GM18508 (cell line): Measurements from ENCODE around the gene HDAC4.
"Not testable (repeated sequence)": the region's sequence is repeated elsewhere in the genome, so short reads cannot be mapped to it uniquely, and the experiment has no call there.

Experiments
- ATAC-seq: cut with Tn5 transposase; IDR thresholded peaks from one replicate; pipeline ENCODE4 v1.9.1; 2021; ENCODE audit warnings: moderate number of reproducible peaks; ENCODE audit not compliant: insufficient read depth, unreplicated experiment

The HDAC4 gene

GRCh38 chr2:239285932-239286230, 114.9 kb downstream of the HDAC4 start:
- ATAC-seq: no peak

GRCh38 chr2:239285071-239285931, 115.5 kb downstream of the HDAC4 start:
- no peak for ATAC-seq

GRCh38 chr2:239283961-239284795, 116.6 kb downstream of the HDAC4 start:
- ATAC-seq: no peak

- ATAC-seq: no peak
These were observed 117.4 kb downstream of the HDAC4 start for GRCh38 chr2:239283288-239283945.

GRCh38 chr2:239282448-239283287, 118.2 kb downstream of the HDAC4 start:
- ATAC-seq: no peak

- ATAC-seq: not testable (repeated sequence)
These were observed 120.4 kb downstream of the HDAC4 start for GRCh38 chr2:239280296-239281017.

GRCh38 chr2:239279508-239280295, 121.1 kb downstream of the HDAC4 start:
- no peak for ATAC-seq

GRCh38 chr2:239278941-239279365, 121.9 kb downstream of the HDAC4 start:
- no peak for ATAC-seq

- ATAC-seq: no peak
These were observed 122.5 kb downstream of the HDAC4 start for GRCh38 chr2:239278361-239278760.

- no peak for ATAC-seq
These were observed 123.3 kb downstream of the HDAC4 start for GRCh38 chr2:239277401-239278085.

- ATAC-seq: no peak
These were observed 124.0 kb downstream of the HDAC4 start for GRCh38 chr2:239276851-239277250.

- ATAC-seq: no peak
These were observed 124.7 kb downstream of the HDAC4 start for GRCh38 chr2:239275847-239276831.

GRCh38 chr2:239275044-239275685, 125.7 kb downstream of the HDAC4 start:
- no peak for ATAC-seq

- no peak for ATAC-seq
These were observed 126.3 kb downstream of the HDAC4 start for GRCh38 chr2:239274391-239275043.

GRCh38 chr2:239273280-239274234, 127.3 kb downstream of the HDAC4 start:
- ATAC-seq: no peak
